Thoracic aorta (tissue), 2 donors: Measurements from ENCODE around the gene WASF3. TPM values are rescaled to one million over a fixed set of nuclear protein-coding genes. Genes with fewer than 3 reads are reported as not detected.

Experiments used
- ATAC-seq: fragments of 150-250 bp; one replicate; pipeline ENCODE4 v1.8.0; 2017; ENCODE audit warnings: low read depth; ENCODE audit not compliant: insufficient number of reproducible peaks, low FRiP score
- DNase-seq: peaks from one replicate; pipeline ENCODE4 v3.0.0-alpha.2; 2020; ENCODE audit warnings: low spot score
- H3K27ac ChIP-seq, 2 donors: fragments of 200-600 bp; sonication (generic); 1 replicate in 1 of 2; 2 replicates in 1 of 2; pipeline ENCODE4 v1.5.1; 2016; ENCODE audit warnings: mild to moderate bottlenecking in 2 of 2, moderate library complexity in 2 of 2
- H3K27me3 ChIP-seq: fragments of 200-600 bp; sonication (generic); replicated peaks from 2 replicates; pipeline ENCODE4 v1.6.0; 2016; ENCODE audit warnings: mild to moderate bottlenecking; ENCODE audit not compliant: insufficient read depth
- H3K36me3 ChIP-seq: fragments of 200-600 bp; sonication (generic); one replicate; pipeline ENCODE4 v1.5.1; 2016
- H3K4me1 ChIP-seq, 2 donors: fragments of 200-600 bp; sonication (generic); 1 replicate in 1 of 2; 2 replicates in 1 of 2; pipeline versions ENCODE4 v1.5.1 to v1.6.0; 2016; ENCODE audit warnings: low read depth in 2 of 2, mild to moderate bottlenecking in 1 of 2; ENCODE audit not compliant: control insufficient read depth in 1 of 2
- H3K4me3 ChIP-seq: fragments of 200-600 bp; sonication (generic); 2 replicates; pipeline ENCODE4 v1.5.1; 2016; ENCODE audit warnings: mild to moderate bottlenecking
- H3K9me3 ChIP-seq: fragments of 200-600 bp; sonication (generic); 2 replicates; pipeline ENCODE4 v1.5.1; 2016
- total RNA-seq, 2 donors: library from RNA; depleted of rRNA; stranded (reverse); fragments of >200 nt; gene quantifications; one replicate each; pipeline versions ENCODE4 v1.1.0 to v1.2.3, GENCODE V29; 2016
- TF ChIP-seq, protein P1 (sequence below): fragments of 200-600 bp; sonication (generic); IDR thresholded peaks from one replicate; pipeline ENCODE4 v1.5.1; 2019; ENCODE audit warnings: antibody characterized with exemption

The WASF3 gene
- total RNA-seq, 2 donors from 2014 or later: 16.4 to 20.0 TPM

GRCh38 chr13:26660766-26661165 is 103.3 kb downstream of the WASF3 start:
- Histone ChIP-seq H3K9me3 (no peaks in the 10 kb centered on the region), H3K4me3 (no peak overlapping the region), H3K36me3 (no peaks in the 10 kb centered on the region), H3K4me1 (no peaks in the 10 kb centered on the region), H3K27me3 (no peaks in the 10 kb centered on the region), H3K27ac (no peak overlapping the region)
- TF ChIP-seq, protein P1, sequence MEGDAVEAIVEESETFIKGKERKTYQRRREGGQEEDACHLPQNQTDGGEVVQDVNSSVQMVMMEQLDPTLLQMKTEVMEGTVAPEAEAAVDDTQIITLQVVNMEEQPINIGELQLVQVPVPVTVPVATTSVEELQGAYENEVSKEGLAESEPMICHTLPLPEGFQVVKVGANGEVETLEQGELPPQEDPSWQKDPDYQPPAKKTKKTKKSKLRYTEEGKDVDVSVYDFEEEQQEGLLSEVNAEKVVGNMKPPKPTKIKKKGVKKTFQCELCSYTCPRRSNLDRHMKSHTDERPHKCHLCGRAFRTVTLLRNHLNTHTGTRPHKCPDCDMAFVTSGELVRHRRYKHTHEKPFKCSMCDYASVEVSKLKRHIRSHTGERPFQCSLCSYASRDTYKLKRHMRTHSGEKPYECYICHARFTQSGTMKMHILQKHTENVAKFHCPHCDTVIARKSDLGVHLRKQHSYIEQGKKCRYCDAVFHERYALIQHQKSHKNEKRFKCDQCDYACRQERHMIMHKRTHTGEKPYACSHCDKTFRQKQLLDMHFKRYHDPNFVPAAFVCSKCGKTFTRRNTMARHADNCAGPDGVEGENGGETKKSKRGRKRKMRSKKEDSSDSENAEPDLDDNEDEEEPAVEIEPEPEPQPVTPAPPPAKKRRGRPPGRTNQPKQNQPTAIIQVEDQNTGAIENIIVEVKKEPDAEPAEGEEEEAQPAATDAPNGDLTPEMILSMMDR: no peak
- ATAC-seq (no peak), DNase-seq (no peak)

- TF ChIP-seq, protein P1: no peak
- H3K27me3 ChIP-seq: no peaks in the 10 kb centered on the region
- no peak overlapping the region for H3K27ac ChIP-seq
- H3K9me3 ChIP-seq: no peaks in the 10 kb centered on the region
- no peaks in the 10 kb centered on the region for H3K36me3 ChIP-seq
- DNase-seq (no peak), ATAC-seq (no peak)
- no peaks in the 10 kb centered on the region for H3K4me1 ChIP-seq
- H3K4me3 ChIP-seq: no peak overlapping the region
These were observed 106.3 kb downstream of the WASF3 start for GRCh38 chr13:26663791-26664190.

GRCh38 chr13:26664286-26664685 is 106.8 kb downstream of the WASF3 start:
- Histone ChIP-seq H3K36me3 (no peaks in the 10 kb centered on the region), H3K27me3 (no peaks in the 10 kb centered on the region), H3K4me3 (no peak overlapping the region), H3K27ac (no peak overlapping the region), H3K4me1 (no peaks in the 10 kb centered on the region), H3K9me3 (no peaks in the 10 kb centered on the region)
- ATAC-seq: no peak
- TF ChIP-seq, protein P1: no peak
- no peak for DNase-seq

DNA sequence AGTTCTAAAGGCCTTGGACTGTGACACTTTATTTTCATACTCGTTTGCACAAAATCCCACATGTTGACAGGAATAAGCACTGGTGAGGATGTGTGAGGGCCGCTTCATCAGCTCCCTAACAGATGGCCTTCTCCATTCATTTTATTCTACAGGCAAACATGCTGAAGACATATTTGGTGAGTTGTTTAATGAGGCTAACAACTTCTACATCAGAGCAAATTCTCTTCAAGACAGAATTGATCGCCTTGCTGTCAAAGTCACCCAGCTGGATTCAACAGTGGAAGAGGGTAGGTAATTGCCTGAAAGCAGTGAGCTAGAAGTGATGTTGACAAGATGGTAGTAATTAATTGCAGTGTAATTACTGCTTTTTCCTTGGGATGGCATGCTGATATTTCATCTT is 107.4 kb downstream of the WASF3 start:
- no peak for ATAC-seq
- TF ChIP-seq, protein P1: no peak
- no peak overlapping the region for H3K27ac ChIP-seq

GRCh38 chr13:26668357-26669146 is 111.1 kb downstream of the WASF3 start:
- H3K9me3 ChIP-seq: no peaks in the 10 kb centered on the region
- TF ChIP-seq, protein P1: no peak

More for the DNA sequence above, 107.4 kb downstream of the WASF3 start:
- Histone ChIP-seq H3K9me3 (no peaks in the 10 kb centered on the region), H3K27me3 (no peaks in the 10 kb centered on the region), H3K36me3 (no peaks in the 10 kb centered on the region), H3K4me3 (no peak overlapping the region), H3K4me1 (no peaks in the 10 kb centered on the region)
- DNase-seq: no peak

More at GRCh38 chr13:26668357-26669146, 111.1 kb downstream of the WASF3 start:
- Histone ChIP-seq H3K27ac (no peak overlapping the region), H3K27me3 (no peaks in the 10 kb centered on the region), H3K4me3 (no peak overlapping the region), H3K36me3 (no peaks in the 10 kb centered on the region), H3K4me1 (no peaks in the 10 kb centered on the region)
- DNase-seq (no peak), ATAC-seq (no peak)
